Transverse colon (tissue), 4 donors: Measurements from ENCODE around the gene AIRE. TPM values are rescaled to one million over a fixed set of nuclear protein-coding genes. Genes with fewer than 3 reads are reported as not detected.

ENCODE experiments used
- DNase-seq: peaks from one replicate; pipeline ENCODE4 v3.0.0-alpha.2; 2019
- H3K27ac ChIP-seq, 4 donors: fragments of 200-600 bp; sonication (generic); 2 replicates each; pipeline ENCODE4 v1.5.1; 2016 to 2018; ENCODE audit warnings: inconsistent platforms in 4 of 4
- H3K27me3 ChIP-seq: fragments of 200-600 bp; sonication (generic); 2 replicates; pipeline ENCODE4 v1.5.1; 2017; ENCODE audit warnings: inconsistent platforms
- H3K36me3 ChIP-seq, 4 donors: fragments of 200-600 bp; sonication (generic); 2 replicates each; pipeline ENCODE4 v1.5.1; 2017 to 2019; ENCODE audit warnings: inconsistent platforms in 4 of 4
- H3K4me1 ChIP-seq, 4 donors: fragments of 200-600 bp; sonication (generic); 2 replicates each; pipeline ENCODE4 v1.5.1; 2017 to 2020; ENCODE audit warnings: inconsistent platforms in 4 of 4
- H3K4me3 ChIP-seq, 4 donors: fragments of 200-600 bp; sonication (generic); 1 replicate in 1 of 4; 2 replicates in 3 of 4; pipeline versions ENCODE4 v1.5.1 to v1.6.1; 2017 to 2019; ENCODE audit warnings: inconsistent platforms in 4 of 4
- H3K9me3 ChIP-seq, 2 donors: fragments of 200-600 bp; sonication (generic); 2 replicates each; pipeline ENCODE4 v1.5.1; 2017 to 2019; ENCODE audit warnings: inconsistent platforms in 2 of 2
- EP300 ChIP-seq: sonication (generic); formaldehyde crosslinking; IDR thresholded peaks from one replicate; pipeline ENCODE4 v1.6.1; 2017; ENCODE audit warnings: antibody characterized with exemption, low read depth
- POLR2A ChIP-seq: fragments of 450-650 bp; IDR thresholded peaks from one replicate; pipeline ENCODE4 v1.6.1; 2016; ENCODE audit warnings: antibody characterized with exemption, mild to moderate bottlenecking, moderate library complexity
- POLR2AphosphoS5 ChIP-seq, 3 donors: sonication (generic); formaldehyde crosslinking; IDR thresholded peaks; one replicate each; pipeline ENCODE4 v1.6.1; 2016; ENCODE audit warnings: antibody characterized with exemption in 3 of 3
- WGBS, 2 donors: methylation state at CpG; one replicate each; pipeline ENCODE4 v1.1.5; 2018; ENCODE audit warnings: low coverage in 1 of 2; 5-methylcytosine and 5-hydroxymethylcytosine counted together
- in situ Hi-C, 4 donors: fragments of 200-750 bp; cut with MboI; loops; one replicate each; pipeline versions ENCODE4 v1.15.0 to v1.15.1; 2017; ENCODE audit warnings: low sequenced_read_pairs in 3 of 4, low pct_ligation_motif_present in 1 of 4, low pct_unique_long_range_greater_than_20kb in 1 of 4
- intact Hi-C: fragments of 100-400 bp; cut with DNase I; formaldehyde crosslinking; loops from one replicate; pipeline ENCODE4 v1.15.1; 2023; ENCODE audit warnings: low total_unique reads
- total RNA-seq, 4 donors: library from RNA; depleted of rRNA; stranded (reverse); fragments of >200 nt; gene quantifications; one replicate each; pipeline ENCODE4 v1.1.0, GENCODE V29; 2016
- TF ChIP-seq, protein P1 (sequence below), 5 experiments: fragments of 200-600 bp in 3 of 5; fragments of 450-650 bp in 2 of 5; sonication (generic) in 3 of 5; IDR thresholded peaks; 1 replicate in 2 of 5; 2 replicates in 3 of 5; pipeline ENCODE4 v1.5.1; 2016 to 2017; ENCODE audit warnings: antibody characterized with exemption in 5 of 5, inconsistent platforms in 3 of 5, mild to moderate bottlenecking in 2 of 5, moderate library complexity in 1 of 5

Gene AIRE
- total RNA-seq, 4 donors from 2014 or later = not detected

GRCh38 chr21:44253832-44254710, 31.6 kb upstream of the AIRE start:
- DNase-seq = no peak

DNA sequence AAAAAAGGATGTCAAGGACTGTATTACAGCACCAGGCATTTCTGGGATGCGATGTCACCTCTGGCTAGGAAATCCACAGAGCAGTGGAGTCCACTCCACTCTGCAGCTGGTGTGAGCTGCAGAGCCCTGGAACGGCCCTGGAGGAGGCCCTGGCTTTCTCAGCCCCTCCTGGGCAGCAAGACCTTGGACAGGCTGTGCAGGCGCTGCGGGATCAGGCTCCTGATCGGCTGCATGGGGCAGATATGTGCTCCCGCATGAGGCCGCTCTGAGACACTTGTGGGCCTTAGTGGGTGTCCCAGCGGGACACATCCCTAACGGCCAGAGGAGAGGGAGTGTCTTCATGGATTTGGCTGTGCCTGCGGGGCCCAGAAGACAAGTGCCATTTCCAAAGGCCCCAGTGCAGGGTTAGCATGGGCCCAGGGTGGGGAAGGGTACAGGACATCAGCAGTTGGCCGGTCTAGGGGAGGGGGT, 30.1 kb upstream of the AIRE start:
- Histone ChIP-seq H3K36me3 (no peaks in the 10 kb centered on the region), H3K4me1 (no peaks in the 10 kb centered on the region), H3K27ac (no peak overlapping the region), H3K27me3 (no peaks in the 10 kb centered on the region), H3K9me3 (no peaks in the 10 kb centered on the region), H3K4me3 (no peak overlapping the region)
- DNase-seq = no peak
- TF ChIP-seq EP300 (no peak), POLR2A (no peak), POLR2AphosphoS5 (IDR thresholded peaks at IDR 0.05) (no peak)
- TF ChIP-seq, protein P1, sequence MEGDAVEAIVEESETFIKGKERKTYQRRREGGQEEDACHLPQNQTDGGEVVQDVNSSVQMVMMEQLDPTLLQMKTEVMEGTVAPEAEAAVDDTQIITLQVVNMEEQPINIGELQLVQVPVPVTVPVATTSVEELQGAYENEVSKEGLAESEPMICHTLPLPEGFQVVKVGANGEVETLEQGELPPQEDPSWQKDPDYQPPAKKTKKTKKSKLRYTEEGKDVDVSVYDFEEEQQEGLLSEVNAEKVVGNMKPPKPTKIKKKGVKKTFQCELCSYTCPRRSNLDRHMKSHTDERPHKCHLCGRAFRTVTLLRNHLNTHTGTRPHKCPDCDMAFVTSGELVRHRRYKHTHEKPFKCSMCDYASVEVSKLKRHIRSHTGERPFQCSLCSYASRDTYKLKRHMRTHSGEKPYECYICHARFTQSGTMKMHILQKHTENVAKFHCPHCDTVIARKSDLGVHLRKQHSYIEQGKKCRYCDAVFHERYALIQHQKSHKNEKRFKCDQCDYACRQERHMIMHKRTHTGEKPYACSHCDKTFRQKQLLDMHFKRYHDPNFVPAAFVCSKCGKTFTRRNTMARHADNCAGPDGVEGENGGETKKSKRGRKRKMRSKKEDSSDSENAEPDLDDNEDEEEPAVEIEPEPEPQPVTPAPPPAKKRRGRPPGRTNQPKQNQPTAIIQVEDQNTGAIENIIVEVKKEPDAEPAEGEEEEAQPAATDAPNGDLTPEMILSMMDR (IDR thresholded peaks at IDR 0.05) = no peak
- WGBS, 2 donors = 83% methylated on average over 11 of the region's 11 CpGs; no CpG with 5 or more reads in 1 of the 2 donors
- in situ Hi-C loops = loop anchor here in 1 of 4 donors (25.0 kb wide), 3 partner anchors 107 to 218 kb away; partner anchors contain the start of genes LRRC3 and TRPM2
- intact Hi-C loops = no loop called here

More at GRCh38 chr21:44253832-44254710, 31.6 kb upstream of the AIRE start:
- no peaks in the 10 kb centered on the region for H3K4me1 ChIP-seq
- TF ChIP-seq EP300 (no peak), POLR2AphosphoS5 (IDR thresholded peaks at IDR 0.05) (no peak), POLR2A (no peak)
- TF ChIP-seq, protein P1 (IDR thresholded peaks at IDR 0.05) = no peak
- WGBS, 2 donors = 73% methylated on average over 29 of the region's 29 CpGs; no CpG with 5 or more reads in 1 of the 2 donors
- H3K36me3 ChIP-seq = no peaks in the 10 kb centered on the region
- in situ Hi-C loops = loop anchor here in 1 of 4 donors (25.0 kb wide), 3 partner anchors 108 to 217 kb away; partner anchors contain the start of genes LRRC3 and TRPM2
- no peaks in the 10 kb centered on the region for H3K9me3 ChIP-seq
- H3K27me3 ChIP-seq = no peaks in the 10 kb centered on the region
- H3K4me3 ChIP-seq = no peak overlapping the region
- no peak overlapping the region for H3K27ac ChIP-seq
- intact Hi-C loops = no loop called here

GRCh38 chr21:44258056-44258725, 27.5 kb upstream of the AIRE start:
- Histone ChIP-seq H3K4me3 (no peak overlapping the region), H3K36me3 (no peaks in the 10 kb centered on the region), H3K4me1 (no peaks in the 10 kb centered on the region), H3K9me3 (no peaks in the 10 kb centered on the region), H3K27ac (no peak overlapping the region), H3K27me3 (no peaks in the 10 kb centered on the region)
- WGBS, 2 donors = 92% methylated on average over 34 of the region's 34 CpGs; no CpG with 5 or more reads in 1 of the 2 donors
- no peak for DNase-seq
- in situ Hi-C loops (loop anchor here in 1 of 4 donors (25.0 kb wide), 3 partner anchors 104 to 221 kb away; partner anchors contain the start of genes LRRC3 and TRPM2), intact Hi-C loops (no loop called here)
- TF ChIP-seq POLR2AphosphoS5 (IDR thresholded peaks at IDR 0.05) = no peak
- TF ChIP-seq EP300 = no peak
- TF ChIP-seq POLR2A = no peak

- intact Hi-C loops (no loop called here), in situ Hi-C loops (loop anchor here in 1 of 4 donors (25.0 kb wide), 3 partner anchors 103 to 222 kb away; partner anchors contain the start of genes LRRC3 and TRPM2)
- DNase-seq = no peak
- Histone ChIP-seq H3K9me3 (no peaks in the 10 kb centered on the region), H3K4me3 (no peak overlapping the region), H3K27me3 (no peaks in the 10 kb centered on the region), H3K27ac (no peak overlapping the region), H3K36me3 (no peaks in the 10 kb centered on the region), H3K4me1 (no peaks in the 10 kb centered on the region)
- 86% methylated on average over 22 of the region's 22 CpGs; no CpG with 5 or more reads in 1 of the 2 donors for WGBS, 2 donors
- TF ChIP-seq POLR2AphosphoS5 (IDR thresholded peaks at IDR 0.05) = no peak
- TF ChIP-seq EP300 = no peak
- TF ChIP-seq, protein P1 (IDR thresholded peaks at IDR 0.05) = no peak
- TF ChIP-seq POLR2A = no peak
Observed at GRCh38 chr21:44259082-44259705, 26.5 kb upstream of the AIRE start.
